GM19238 (cell line): ENCODE measurements around the gene HOXC12.

Experiments
- DNase-seq: peaks from one replicate; pipeline ENCODE4 v3.0.0; 2011; ENCODE audit warnings: low spot score; ENCODE audit not compliant: insufficient read length

The HOXC12 gene

DNA sequence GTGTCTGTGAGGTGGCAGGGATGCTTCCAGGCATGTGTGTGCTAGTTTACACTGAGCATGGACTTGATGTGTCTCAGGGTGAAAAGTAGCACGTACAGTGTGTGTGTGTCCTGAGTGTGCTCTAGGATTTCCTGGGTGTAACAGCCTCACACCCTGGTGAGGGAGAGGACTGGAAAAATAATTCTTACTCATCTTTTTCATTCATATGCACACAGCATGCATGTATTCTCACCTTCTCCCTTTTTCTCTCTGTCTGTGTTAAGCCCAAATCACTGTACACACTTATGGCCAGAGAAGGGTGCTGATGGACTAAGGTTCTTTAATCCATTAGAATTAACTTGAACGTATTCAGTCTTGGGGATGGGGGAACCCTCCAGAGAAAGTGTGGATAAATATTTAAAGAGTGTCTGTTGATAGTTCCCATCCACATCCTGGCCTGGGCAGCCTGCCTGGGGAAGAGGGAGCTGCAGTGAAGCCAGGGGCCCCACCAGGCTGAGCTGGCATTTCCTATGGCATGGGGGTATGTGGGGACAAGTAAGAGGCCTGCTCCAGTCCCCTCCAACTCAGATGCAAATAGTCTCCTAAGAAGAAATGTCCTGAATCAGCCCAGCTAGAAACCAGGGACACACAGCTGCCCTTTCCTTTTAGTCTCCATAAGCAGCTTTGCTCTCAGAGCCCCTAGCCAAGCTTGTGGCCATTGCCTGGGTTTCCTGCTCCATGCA, 53.0 kb downstream of the HOXC12 start:
- DNase-seq: no peak

DNA sequence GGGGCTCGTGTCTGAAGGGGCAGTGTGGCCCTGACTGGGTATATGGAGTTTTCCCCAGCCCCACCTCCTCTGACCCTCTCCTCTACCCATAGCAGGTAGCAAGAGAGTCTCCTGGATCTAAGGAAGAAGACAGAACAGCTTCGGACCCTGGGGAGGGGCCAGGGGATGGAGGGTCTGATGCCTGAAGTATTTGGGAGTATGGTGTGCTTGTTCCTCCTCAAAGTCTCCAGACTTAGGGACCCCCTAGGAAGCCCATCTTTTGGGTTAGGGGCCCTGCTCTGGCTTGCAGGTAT, 53.5 kb downstream of the HOXC12 start:
- no peak for DNase-seq
